Measurements from ENCODE around the gene SARDH.

DNA sequence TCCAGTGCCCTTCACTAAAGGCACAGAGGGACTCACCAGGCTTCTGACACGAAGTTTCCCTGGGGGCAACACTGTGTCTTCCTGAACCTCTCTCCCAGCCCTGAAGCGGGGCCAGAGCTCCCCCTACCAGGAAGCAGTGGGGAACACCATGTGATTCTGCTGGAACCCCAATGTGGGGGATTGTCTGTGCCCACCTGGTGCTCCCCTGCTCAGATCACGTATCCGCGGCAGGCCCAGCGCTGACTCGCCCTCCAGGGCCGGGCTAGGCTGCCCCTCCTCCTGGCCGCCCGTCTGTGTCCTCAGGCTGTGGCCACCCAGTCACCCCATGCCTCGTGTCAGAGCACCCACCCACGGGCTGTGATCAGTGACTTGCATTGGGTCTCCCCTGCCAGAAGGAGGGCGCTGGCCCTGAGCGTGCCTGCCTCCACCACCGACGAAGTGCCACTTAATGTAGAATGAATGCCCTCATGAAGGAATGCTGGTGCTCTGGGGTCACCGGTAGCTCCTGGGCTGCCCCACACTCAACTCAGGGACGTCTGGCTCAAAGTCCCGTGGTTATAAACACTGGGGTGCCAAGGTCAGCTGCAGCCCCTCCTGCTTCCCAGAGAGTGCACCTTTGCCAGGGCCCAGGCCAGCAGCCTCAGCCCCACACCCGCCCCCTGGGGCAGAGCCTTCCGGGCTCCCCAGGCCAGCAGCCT is 22.1 kb downstream of the SARDH start:
- TF ChIP-seq FOXA1 (IDR thresholded peaks at IDR 0.05) = no peak
- TF ChIP-seq FOXK2 (IDR thresholded peaks at IDR 0.05) = no peak
- no peak for TF ChIP-seq SUZ12 (IDR thresholded peaks at IDR 0.05)
- no peak for TF ChIP-seq PKNOX1 (IDR thresholded peaks at IDR 0.05)
- no peak for TF ChIP-seq ARNT (IDR thresholded peaks at IDR 0.05)
- no peak for TF ChIP-seq BHLHE40 (IDR thresholded peaks at IDR 0.05; ENCODE audit: borderline replicate concordance)
- no peak for TF ChIP-seq TARDBP (IDR thresholded peaks at IDR 0.05)

Data from HEK293T (cell line).